Esophagus squamous epithelium (tissue), 5 donors: Measurements from ENCODE around the gene SLC12A6. TPM values are rescaled to one million over a fixed set of nuclear protein-coding genes. Genes with fewer than 3 reads are reported as not detected.

Experiments used
- DNase-seq: peaks from one replicate; lab custom pipeline; 2025; lab: John Stamatoyannopoulos, UW
- H3K27ac ChIP-seq, 4 donors: fragments of 200-600 bp; sonication (generic); one replicate each; pipeline ENCODE4 v1.5.1; 2016 to 2019; ENCODE audit warnings: mild to moderate bottlenecking in 1 of 4
- H3K27me3 ChIP-seq, 4 donors: fragments of 200-600 bp; sonication (generic); 1 replicate in 3 of 4; 2 replicates in 1 of 4; pipeline versions ENCODE4 v1.5.1 to v1.6.0; 2017 to 2021; ENCODE audit warnings: antibody characterized with exemption in 1 of 4
- H3K36me3 ChIP-seq, 3 donors: fragments of 200-600 bp; sonication (generic); one replicate each; pipeline ENCODE4 v1.5.1; 2016 to 2019
- H3K4me1 ChIP-seq, 3 donors: fragments of 200-600 bp; sonication (generic); one replicate each; pipeline ENCODE4 v1.5.1; 2017 to 2019
- H3K4me3 ChIP-seq, 4 donors: fragments of 200-600 bp; sonication (generic); 1 replicate in 3 of 4; 2 replicates in 1 of 4; pipeline ENCODE4 v1.5.1; 2016 to 2019; ENCODE audit warnings: mild to moderate bottlenecking in 2 of 4, moderate library complexity in 1 of 4
- H3K9me3 ChIP-seq, 3 donors: fragments of 200-600 bp; sonication (generic); one replicate each; pipeline ENCODE4 v1.5.1; 2016 to 2019
- POLR2A ChIP-seq, 4 donors: fragments of 450-650 bp; IDR thresholded peaks; one replicate each; pipeline ENCODE4 v1.6.1; 2017; ENCODE audit warnings: antibody characterized with exemption in 4 of 4, mild to moderate bottlenecking in 4 of 4, moderate library complexity in 3 of 4
- WGBS, 2 donors: methylation state at CpG; one replicate each; pipeline ENCODE4 v1.1.5; 2018; 5-methylcytosine and 5-hydroxymethylcytosine counted together
- intact Hi-C: fragments of 100-400 bp; cut with DNase I; formaldehyde crosslinking; loops from one replicate; pipeline ENCODE4 v1.15.0; 2022
- total RNA-seq, 4 donors: library from RNA; depleted of rRNA; stranded (reverse); fragments of >200 nt; gene quantifications; one replicate each; pipeline ENCODE4 v1.1.0, GENCODE V29; 2016
- TF ChIP-seq, protein P1 (sequence below), 6 experiments: fragments of 450-650 bp in 4 of 6; fragments of 200-600 bp in 2 of 6; sonication (generic) in 2 of 6; IDR thresholded peaks; one replicate each; pipeline ENCODE4 v1.5.1; 2016 to 2019; ENCODE audit warnings: antibody characterized with exemption in 6 of 6, mild to moderate bottlenecking in 4 of 6, moderate library complexity in 4 of 6
- donor health status: DM: yes; HTN: yes; CAD: no.

Gene SLC12A6
- total RNA-seq, 4 donors from 2014 or later, result 33.0 to 70.3 (median 49.5) TPM

DNA sequence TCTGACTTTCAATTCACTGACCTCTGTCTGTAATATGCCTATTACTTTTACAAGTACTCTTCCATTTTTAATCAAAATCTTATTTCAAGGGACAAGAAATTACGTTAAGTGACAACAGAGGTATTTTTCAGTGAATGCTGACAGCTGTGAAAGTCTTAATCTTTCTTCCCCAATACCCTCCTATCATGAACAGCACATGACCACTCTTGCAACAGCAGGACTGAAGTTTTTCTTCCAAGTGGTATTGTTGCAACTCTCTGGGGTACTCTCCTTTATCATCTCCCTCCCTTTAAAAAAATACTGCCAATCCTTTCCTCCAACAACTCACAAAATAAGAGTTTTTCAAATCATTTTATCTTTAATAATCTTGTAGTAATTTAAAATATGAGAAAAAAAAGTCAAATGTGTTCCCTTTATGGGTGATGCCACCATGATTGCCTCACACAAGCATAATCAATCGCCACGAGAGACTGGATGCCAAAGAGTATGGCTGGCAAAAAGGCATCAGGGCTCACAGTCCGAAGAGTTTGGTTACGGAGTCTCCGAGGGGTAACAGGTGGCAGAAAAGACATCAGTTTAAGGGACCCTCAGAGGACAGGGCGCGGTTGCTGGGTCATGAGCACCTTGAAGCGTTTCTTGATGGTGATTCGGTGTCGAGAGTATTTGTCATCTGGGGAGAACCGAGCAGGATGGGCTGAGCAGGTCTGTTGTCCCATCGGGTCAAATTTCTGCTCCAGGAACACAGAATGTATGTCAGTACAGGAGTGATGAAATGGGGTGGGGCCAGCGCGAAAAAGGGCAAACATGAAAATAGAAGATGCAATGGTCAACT lies 4.0 kb upstream of the SLC12A6 start:
- TF ChIP-seq POLR2A (IDR thresholded peaks at IDR 0.05), result no peak
- TF ChIP-seq, protein P1, sequence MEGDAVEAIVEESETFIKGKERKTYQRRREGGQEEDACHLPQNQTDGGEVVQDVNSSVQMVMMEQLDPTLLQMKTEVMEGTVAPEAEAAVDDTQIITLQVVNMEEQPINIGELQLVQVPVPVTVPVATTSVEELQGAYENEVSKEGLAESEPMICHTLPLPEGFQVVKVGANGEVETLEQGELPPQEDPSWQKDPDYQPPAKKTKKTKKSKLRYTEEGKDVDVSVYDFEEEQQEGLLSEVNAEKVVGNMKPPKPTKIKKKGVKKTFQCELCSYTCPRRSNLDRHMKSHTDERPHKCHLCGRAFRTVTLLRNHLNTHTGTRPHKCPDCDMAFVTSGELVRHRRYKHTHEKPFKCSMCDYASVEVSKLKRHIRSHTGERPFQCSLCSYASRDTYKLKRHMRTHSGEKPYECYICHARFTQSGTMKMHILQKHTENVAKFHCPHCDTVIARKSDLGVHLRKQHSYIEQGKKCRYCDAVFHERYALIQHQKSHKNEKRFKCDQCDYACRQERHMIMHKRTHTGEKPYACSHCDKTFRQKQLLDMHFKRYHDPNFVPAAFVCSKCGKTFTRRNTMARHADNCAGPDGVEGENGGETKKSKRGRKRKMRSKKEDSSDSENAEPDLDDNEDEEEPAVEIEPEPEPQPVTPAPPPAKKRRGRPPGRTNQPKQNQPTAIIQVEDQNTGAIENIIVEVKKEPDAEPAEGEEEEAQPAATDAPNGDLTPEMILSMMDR (IDR thresholded peaks at IDR 0.05), result no peak
- peak overlapping the region in 3 of 4 donors; percentile 90 to 95 (median 91) for H3K27ac ChIP-seq
- intact Hi-C loops, result no loop called here

DNA sequence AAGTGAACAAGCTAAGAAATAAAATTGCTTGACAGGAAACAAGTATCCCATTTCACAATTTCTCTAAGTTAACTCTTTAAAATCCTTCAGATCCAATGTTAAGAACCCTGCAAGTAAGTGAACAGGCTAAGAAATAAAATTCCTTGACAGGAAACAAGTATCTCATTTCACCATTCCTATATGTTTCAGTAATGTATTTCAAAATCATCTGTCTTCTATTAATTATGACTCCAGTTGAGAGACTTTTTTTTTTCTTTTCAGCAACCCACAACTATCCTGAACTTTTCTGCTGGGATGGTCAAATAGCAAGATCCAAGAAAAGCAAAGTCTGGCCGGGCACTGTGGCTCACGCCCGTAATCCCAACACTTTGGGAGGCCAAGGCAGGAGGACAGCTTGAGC lies 2.4 kb upstream of the SLC12A6 start:
- H3K4me3 ChIP-seq, result no peak overlapping the region
- TF ChIP-seq POLR2A (IDR thresholded peaks at IDR 0.05), result no peak
- peak overlapping the region in 1 of 4 donors; percentile 0 for H3K27ac ChIP-seq
- no peaks in the 10 kb centered on the region for H3K9me3 ChIP-seq
- H3K36me3 ChIP-seq, result peaks cover 0 to 22% (median 0%) of the 10 kb centered on the region in 3 donors
- H3K27me3 ChIP-seq, result no peaks in the 10 kb centered on the region
- peaks cover 6 to 69% (median 15%) of the 10 kb centered on the region in 3 donors for H3K4me1 ChIP-seq
- 90 to 93% methylated on average over 3 of the region's 3 CpGs for WGBS, 2 donors
- DNase-seq, result no peak
- intact Hi-C loops, result no loop called here

More for the DNA sequence above, 4.0 kb upstream of the SLC12A6 start:
- Histone ChIP-seq H3K27me3 (no peaks in the 10 kb centered on the region), H3K4me3 (peak overlapping the region; percentile 55 to 72 (median 70)), H3K4me1 (peaks cover 6 to 53% (median 12%) of the 10 kb centered on the region in 3 donors), H3K36me3 (peaks cover 0 to 22% (median 0%) of the 10 kb centered on the region in 3 donors), H3K9me3 (no peaks in the 10 kb centered on the region)
- no peak for DNase-seq
- 89 to 93% methylated on average over 15 of the region's 15 CpGs for WGBS, 2 donors

DNA sequence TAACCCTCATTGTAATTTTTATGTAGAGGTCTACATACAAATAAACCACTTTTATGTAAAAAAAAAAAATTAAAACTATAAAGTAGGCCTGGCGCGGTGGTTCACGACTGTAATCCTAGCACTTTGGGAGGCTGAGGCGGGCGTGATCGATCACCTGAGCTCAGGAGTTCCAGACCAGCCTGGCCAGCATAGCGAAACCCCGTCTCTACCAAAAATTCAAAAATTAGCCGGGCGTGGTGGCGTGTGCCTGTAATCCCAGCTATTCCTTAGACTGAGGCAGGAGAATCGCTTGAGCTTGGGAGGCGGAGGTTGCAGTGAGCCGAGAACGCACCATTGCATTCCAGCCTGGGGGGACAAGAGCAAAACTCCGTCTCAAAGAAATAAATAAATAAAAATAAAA lies 766 bp upstream of the SLC12A6 start:
- H3K4me1 ChIP-seq, result peaks cover 9 to 76% (median 15%) of the 10 kb centered on the region in 3 donors
- peaks cover 0 to 22% (median 0%) of the 10 kb centered on the region in 3 donors for H3K36me3 ChIP-seq
- H3K9me3 ChIP-seq, result no peaks in the 10 kb centered on the region
- TF ChIP-seq, protein P1 (IDR thresholded peaks at IDR 0.05), result no peak
- TF ChIP-seq POLR2A (IDR thresholded peaks at IDR 0.05), result no peak
- peak overlapping the region; percentile 68 to 92 (median 86) for H3K4me3 ChIP-seq
- peak overlapping the region; percentile 87 to 95 (median 92) for H3K27ac ChIP-seq
- no peak for DNase-seq
- WGBS, 2 donors, result 75 to 78% methylated on average over 16 of the region's 16 CpGs
- H3K27me3 ChIP-seq, result no peaks in the 10 kb centered on the region
- intact Hi-C loops, result no loop called here

DNA sequence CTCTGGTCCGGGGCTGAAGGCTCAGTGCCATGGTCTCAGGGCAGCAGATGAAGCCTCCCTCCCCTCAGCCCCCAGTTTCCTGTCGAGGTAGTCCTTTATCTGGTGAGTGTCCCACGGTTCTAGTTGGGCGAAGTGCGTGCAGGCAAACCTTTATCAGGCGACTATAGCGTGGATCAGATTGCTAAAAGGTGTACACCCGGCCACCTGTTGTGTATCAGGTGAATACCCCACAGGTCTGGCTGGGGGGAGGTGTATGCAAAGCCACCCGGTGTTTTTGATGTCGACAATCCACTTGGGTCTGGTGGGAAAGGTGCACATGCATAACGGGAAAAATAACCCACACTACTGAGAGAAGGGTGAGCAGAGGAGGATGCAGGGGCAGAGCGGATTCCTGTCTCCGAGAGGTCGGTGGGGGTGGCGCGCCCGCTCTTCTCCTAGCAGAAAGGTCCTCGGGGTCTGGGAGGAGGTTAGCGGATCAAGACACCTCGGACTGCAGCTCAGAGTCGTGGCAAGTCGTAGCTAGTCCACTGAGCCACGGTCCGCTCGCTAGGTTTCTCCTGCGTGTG lies 507 bp downstream of the SLC12A6 start:
- Histone ChIP-seq H3K4me3 (peak overlapping the region; percentile 68 to 92 (median 86)), H3K4me1 (peaks cover 7 to 71% (median 14%) of the 10 kb centered on the region in 3 donors), H3K36me3 (peaks cover 0 to 22% (median 0%) of the 10 kb centered on the region in 3 donors), H3K27me3 (no peaks in the 10 kb centered on the region), H3K9me3 (no peaks in the 10 kb centered on the region), H3K27ac (peak overlapping the region; percentile 87 to 95 (median 92))
- WGBS, 2 donors, result 2 to 6% methylated on average over 15 to 24 of the region's 26 CpGs
- intact Hi-C loops, result no loop called here
- no peak for DNase-seq
- TF ChIP-seq, protein P1 (IDR thresholded peaks at IDR 0.05), result no peak
- TF ChIP-seq POLR2A (IDR thresholded peaks at IDR 0.05), result no peak

DNA sequence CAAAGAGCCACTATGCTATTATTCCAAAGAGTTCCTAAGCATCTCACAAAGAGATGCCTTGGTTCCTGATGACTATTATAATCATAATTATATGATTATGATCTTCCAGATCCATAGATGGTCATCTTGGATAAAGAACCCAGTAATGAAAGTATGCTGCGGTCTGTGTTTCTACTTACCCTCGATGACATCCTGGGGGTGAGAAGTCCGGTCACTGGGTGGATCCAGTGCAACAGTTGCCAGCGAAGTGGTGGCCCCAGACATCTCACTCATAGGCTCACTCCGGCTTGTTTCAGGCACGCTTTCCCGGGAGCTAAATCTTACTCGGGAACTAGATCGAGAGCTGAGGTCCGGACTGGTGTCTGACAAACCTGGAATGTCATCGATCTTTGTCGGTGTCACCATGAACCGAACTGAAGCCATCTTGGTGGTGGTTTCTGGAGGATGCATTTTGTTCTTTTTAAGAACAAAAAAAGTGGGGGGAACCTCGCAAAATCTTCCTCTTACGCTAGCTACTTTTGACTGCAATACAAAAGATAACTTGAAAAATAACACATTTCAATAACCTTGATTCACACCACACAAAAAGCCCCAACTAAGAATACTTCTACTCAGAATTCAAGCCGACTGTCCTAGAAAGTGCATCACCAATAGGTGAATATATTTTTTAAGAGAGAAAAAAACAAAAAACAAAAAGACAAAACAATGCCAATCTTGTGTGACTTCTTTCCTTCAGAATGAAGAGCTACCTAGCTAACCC lies 1.2 kb downstream of the SLC12A6 start:
- peak overlapping the region; percentile 68 to 92 (median 86) for H3K4me3 ChIP-seq
- intact Hi-C loops, result no loop called here
- 72 to 84% methylated on average over 10 to 16 of the region's 16 CpGs for WGBS, 2 donors
- TF ChIP-seq POLR2A (IDR thresholded peaks at IDR 0.05), result no peak
- TF ChIP-seq, protein P1 (IDR thresholded peaks at IDR 0.05), result no peak
- H3K4me1 ChIP-seq, result peaks cover 3 to 64% (median 10%) of the 10 kb centered on the region in 3 donors
- H3K27me3 ChIP-seq, result no peaks in the 10 kb centered on the region
- H3K27ac ChIP-seq, result peak overlapping the region; percentile 87 to 95 (median 92)
- H3K36me3 ChIP-seq, result peaks cover 0 to 16% (median 0%) of the 10 kb centered on the region in 3 donors
- H3K9me3 ChIP-seq, result no peaks in the 10 kb centered on the region
- DNase-seq, result no peak
